Astrocyte of the spinal cord (primary cell): ENCODE results near the gene NOL4L.

ENCODE experiments used
- DNase-seq: peaks from one replicate; pipeline ENCODE4 v3.0.0; 2011; ENCODE audit warnings: low read depth, low spot score
- H3K4me3 ChIP-seq: 2 replicates; pipeline ENCODE4 v1.5.1; 2011; ENCODE audit warnings: low read depth, mild to moderate bottlenecking, low read length, moderate library complexity
- CTCF ChIP-seq: IDR thresholded peaks from 2 replicates; pipeline ENCODE4 v1.5.1; 2012; ENCODE audit warnings: low read depth, mild to moderate bottlenecking, low read length, inconsistent platforms
- in situ Hi-C: cut with HindIII; loops from 2 replicates; pipeline ENCODE4 v1.10.0; 2017; ENCODE audit warnings: low sequenced_read_pairs

NOL4L gene

GRCh38 chr20:32588040-32588439, 2.9 kb upstream of the NOL4L start:
- no peak overlapping the region for H3K4me3 ChIP-seq
- no peak for TF ChIP-seq CTCF
- in situ Hi-C loops = no loop called here
- no peak for DNase-seq

- in situ Hi-C loops = no loop called here
- H3K4me3 ChIP-seq = no peak overlapping the region
- DNase-seq = no peak
- no peak for TF ChIP-seq CTCF
These were observed 1.2 kb upstream of the NOL4L start for GRCh38 chr20:32586291-32586690.

GRCh38 chr20:32585586-32586127, 524 bp upstream of the NOL4L start:
- DNase-seq = no peak
- H3K4me3 ChIP-seq = no peak overlapping the region
- TF ChIP-seq CTCF = no peak
- in situ Hi-C loops = no loop called here

- no peak for DNase-seq
- in situ Hi-C loops = no loop called here
These were observed 1.5 kb downstream of the NOL4L start for GRCh38 chr20:32583581-32584070.

GRCh38 chr20:32582659-32583580, 2.2 kb downstream of the NOL4L start:
- peak overlapping the region; percentile 50 for H3K4me3 ChIP-seq
- TF ChIP-seq CTCF = no peak
- in situ Hi-C loops = no loop called here
- no peak for DNase-seq

More at GRCh38 chr20:32583581-32584070, 1.5 kb downstream of the NOL4L start:
- TF ChIP-seq CTCF = no peak
- peak overlapping the region; percentile 50 for H3K4me3 ChIP-seq

DNA sequence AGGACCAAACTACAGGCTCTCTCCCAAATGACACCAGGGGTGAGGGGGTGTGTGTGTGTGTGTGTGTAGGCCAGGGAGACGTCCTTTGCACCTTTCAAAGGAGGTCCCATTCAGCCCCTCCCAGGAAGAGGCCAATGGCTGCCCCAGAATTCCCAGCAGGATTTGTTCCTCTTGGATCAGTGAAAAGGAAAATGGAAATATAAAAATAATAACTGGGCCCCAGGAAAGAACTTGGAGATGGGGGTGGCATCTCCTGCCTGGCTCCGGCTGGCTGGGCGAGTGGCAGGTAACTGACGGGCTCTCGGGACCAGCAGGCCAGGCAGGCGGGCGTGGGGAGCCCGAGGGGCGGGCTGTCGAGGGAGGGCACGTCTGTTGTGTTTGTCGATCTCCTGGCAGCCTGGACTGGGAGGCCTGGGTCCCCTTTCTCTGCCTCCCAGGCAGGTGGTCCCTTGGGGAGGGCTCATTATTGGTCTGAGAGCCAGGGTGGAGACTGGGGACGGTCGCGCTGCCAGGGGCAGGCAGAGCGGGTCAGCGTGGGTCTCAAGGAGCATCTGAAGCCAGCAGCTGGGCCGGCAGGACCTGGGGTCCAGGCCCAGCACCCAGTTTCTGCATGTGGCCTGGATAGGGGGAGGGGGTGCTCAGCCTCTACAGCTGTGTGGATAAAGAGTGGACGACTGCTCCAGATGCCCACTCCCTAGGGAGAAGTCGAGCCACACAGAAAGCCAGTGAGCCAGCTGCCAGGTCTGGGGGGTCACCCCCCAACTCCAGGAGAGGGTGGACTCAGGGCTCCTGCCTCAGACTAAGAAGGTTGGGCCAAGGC, 3.1 kb downstream of the NOL4L start:
- no peak for TF ChIP-seq CTCF
- no peak for DNase-seq
- in situ Hi-C loops = no loop called here
- H3K4me3 ChIP-seq = no peak overlapping the region
